ENCODE data around the gene AUH. TPM values are rescaled to one million over a fixed set of nuclear protein-coding genes. Genes with fewer than 3 reads are reported as not detected.

AUH gene
- total RNA-seq, 4 donors from 2014 or later = 26.0 to 61.0 (median 31.0) TPM

- peaks cover 68% of the 10 kb centered on the region for H3K4me1 ChIP-seq
- H3K9me3 ChIP-seq = no peaks in the 10 kb centered on the region
- H3K4me3 ChIP-seq = no peak overlapping the region
- no peaks in the 10 kb centered on the region for H3K36me3 ChIP-seq
- WGBS = 26% methylated on average over 13 of the region's 13 CpGs
- H3K27ac ChIP-seq = peak overlapping the region; percentile 93
- no peaks in the 10 kb centered on the region for H3K27me3 ChIP-seq
- no peak for TF ChIP-seq CTCF (IDR thresholded peaks at IDR 0.05)
- TF ChIP-seq EP300 (IDR thresholded peaks at IDR 0.05) = peak; percentile 93
- peak; percentile 99 to 100 (median 99) for TF ChIP-seq POLR2AphosphoS5 (IDR thresholded peaks at IDR 0.05)
- no peak for TF ChIP-seq POLR2A (IDR thresholded peaks at IDR 0.05)
- DNase-seq (ENCODE audit: low spot score in 2 of 2) = peak; percentile 86 to 88
Observed at GRCh38 chr9:91197232-91198181, 164.2 kb downstream of the AUH start.

DNA sequence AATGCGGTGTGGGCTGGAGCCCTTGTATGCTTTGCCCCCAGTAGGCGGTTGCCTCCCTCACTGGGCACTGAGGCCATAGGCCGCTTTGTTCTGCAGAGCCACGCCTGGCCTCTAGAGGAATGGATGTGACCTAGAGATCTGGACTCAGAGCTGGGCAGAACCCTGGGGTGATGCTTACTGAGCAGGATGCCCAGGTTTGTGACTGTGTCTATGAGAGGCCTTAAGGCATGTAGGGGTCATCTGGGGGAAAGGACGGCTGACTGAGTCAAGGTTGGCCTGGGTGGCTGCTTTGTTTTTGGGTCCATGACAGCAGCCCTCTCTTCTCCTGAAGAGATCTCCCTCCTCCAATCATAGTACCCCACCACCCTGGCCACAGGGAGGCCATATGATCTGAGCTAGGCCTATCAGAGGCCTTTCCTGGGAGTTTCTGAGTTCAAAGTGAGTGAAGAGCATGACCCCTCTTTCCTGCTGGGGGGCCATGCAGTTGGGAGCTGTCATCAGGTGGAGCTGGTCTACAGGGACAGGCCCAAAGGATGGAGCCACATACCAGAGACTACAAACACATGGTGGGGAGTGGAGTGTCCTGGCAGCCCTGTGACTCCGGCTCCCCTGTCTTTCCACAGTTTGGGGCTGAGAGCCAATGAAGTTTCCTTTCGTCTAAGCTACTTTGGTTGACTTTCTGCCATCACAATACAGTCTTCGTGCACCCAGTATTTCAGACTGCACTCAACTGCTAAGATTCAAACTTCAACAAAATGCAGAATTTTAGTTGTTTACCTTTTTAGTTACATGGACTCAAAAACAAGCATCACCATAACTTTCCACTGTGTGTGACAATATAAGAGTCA, 165.4 kb downstream of the AUH start:
- 83% methylated on average over 7 of the region's 8 CpGs for WGBS
- Histone ChIP-seq H3K27ac (peak overlapping the region; percentile 93), H3K4me3 (no peak overlapping the region), H3K36me3 (no peaks in the 10 kb centered on the region), H3K4me1 (peaks cover 76% of the 10 kb centered on the region), H3K9me3 (no peaks in the 10 kb centered on the region), H3K27me3 (no peaks in the 10 kb centered on the region)
- DNase-seq (ENCODE audit: low spot score in 2 of 2) = no peak
- no peak for TF ChIP-seq POLR2AphosphoS5 (IDR thresholded peaks at IDR 0.05)

DNA sequence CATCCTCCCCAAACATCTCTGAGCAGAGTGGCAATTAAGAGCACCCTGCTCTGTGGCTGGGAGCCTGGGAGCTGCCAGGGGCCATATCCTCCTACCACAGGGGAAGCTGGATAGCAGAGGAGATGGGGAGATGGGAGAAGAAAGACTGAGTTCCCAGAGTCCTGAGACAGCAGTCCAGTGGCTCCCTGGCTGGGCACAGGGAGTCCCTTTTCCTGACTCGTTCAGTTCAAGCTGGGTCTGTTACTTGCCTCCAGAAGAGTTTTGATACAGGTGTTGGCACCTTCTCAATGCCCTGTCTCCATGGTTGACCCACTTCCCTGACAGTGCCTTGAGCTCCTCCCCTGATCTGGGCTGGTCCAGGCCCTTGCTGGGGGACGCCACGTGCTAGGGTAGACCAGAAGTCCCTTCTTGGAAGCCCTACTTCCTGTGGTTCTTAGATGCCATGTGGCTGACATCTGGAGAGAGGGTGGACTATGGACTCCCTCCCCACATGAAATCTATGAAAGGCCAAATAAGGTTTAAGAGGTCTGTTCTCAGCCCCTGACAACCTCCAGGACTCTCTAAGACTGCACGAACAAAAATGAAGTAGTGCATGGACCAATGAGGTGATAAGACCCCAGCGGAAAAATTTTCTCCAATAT, 166.2 kb downstream of the AUH start:
- peak overlapping the region; percentile 93 for H3K27ac ChIP-seq
- H3K9me3 ChIP-seq = no peaks in the 10 kb centered on the region
- H3K27me3 ChIP-seq = no peaks in the 10 kb centered on the region
- H3K4me3 ChIP-seq = no peak overlapping the region
- no peak for TF ChIP-seq POLR2A (IDR thresholded peaks at IDR 0.05)
- no peak for TF ChIP-seq CTCF (IDR thresholded peaks at IDR 0.05)
- TF ChIP-seq EP300 (IDR thresholded peaks at IDR 0.05) = no peak
- TF ChIP-seq POLR2AphosphoS5 (IDR thresholded peaks at IDR 0.05) = no peak
- DNase-seq (ENCODE audit: low spot score in 2 of 2) = no peak
- 71% methylated on average over 4 of the region's 5 CpGs for WGBS
- H3K4me1 ChIP-seq = peaks cover 76% of the 10 kb centered on the region
- no peaks in the 10 kb centered on the region for H3K36me3 ChIP-seq

DNA sequence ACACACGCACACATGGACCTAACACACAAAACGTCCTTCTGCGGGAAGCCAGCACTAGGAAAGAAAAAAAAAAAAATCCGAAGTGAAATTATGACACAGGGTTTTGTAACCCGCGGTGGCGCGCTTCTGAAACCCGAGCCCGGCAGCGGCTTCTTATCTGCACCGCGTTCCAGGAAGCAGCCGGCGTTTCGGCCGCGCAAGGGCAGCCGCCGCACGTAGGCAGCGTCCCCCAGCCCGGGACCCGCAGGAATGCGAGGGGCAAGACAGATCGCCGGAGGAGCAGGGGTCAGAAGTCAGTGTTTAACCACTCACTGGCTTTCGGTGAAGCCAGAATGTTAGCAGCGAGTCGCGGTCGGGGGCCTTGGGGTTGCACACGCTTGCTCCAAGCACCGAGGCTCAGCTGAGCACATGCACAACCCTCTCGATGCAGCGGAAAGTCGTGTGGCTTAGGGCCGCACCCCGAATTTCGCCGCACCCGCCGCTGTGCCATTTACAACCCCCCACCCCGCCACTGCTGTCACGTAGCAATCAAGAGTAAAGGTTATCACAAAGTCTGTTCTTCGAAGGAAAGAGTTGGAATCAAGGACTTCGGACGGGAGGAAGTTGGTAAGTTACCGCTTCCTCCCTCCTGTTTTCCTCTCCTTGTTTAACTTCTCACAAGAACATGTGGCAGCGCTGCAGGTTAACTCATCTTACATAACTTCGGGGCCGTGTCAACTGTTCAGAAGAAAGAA, 167.9 kb downstream of the AUH start:
- 11% methylated on average over 52 of the region's 52 CpGs for WGBS
- H3K9me3 ChIP-seq = no peaks in the 10 kb centered on the region
- H3K27me3 ChIP-seq = no peaks in the 10 kb centered on the region
- peak overlapping the region; percentile 93 for H3K27ac ChIP-seq
- TF ChIP-seq POLR2AphosphoS5 (IDR thresholded peaks at IDR 0.05) (peak in 2 of 3 donors; percentile 51 to 69), POLR2A (IDR thresholded peaks at IDR 0.05) (no peak)
- H3K4me1 ChIP-seq = peaks cover 71% of the 10 kb centered on the region
- peak overlapping the region; percentile 38 for H3K4me3 ChIP-seq
- DNase-seq (ENCODE audit: low spot score in 2 of 2) = peak; percentile 88 to 95
- no peaks in the 10 kb centered on the region for H3K36me3 ChIP-seq

DNA sequence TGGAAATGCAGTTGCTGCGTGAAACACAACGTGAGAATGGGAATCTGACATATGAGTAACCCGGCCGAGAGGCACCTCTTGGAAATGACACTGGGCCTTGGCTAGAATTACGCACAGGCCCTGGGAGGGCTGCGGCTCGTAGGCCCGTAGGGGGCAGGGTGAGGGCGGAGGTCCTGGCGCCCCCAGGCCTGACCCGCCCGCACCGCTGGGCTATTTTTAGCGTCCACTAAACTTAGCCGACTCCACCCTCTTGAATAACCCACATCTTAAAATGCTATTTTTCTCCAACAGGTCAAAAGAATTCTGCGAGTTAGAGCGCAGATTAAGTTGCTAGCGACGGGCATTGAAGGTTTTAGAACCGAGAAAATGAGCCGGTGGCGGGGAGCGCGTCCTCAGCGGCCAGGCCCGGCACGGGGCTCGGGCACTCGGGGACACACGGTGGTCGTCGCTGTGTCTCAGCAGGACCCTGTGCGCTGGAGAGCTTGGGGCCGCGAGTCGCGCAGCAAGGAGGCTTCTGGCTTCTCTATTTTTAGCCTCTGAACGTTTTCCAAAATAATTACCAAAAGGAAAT, 168.5 kb downstream of the AUH start:
- Histone ChIP-seq H3K9me3 (no peaks in the 10 kb centered on the region), H3K4me1 (peaks cover 65% of the 10 kb centered on the region), H3K36me3 (no peaks in the 10 kb centered on the region), H3K4me3 (peak overlapping the region; percentile 38), H3K27ac (peak overlapping the region; percentile 93), H3K27me3 (no peaks in the 10 kb centered on the region)
- peak; percentile 94 for DNase-seq (ENCODE audit: low spot score in 2 of 2)
- TF ChIP-seq POLR2A (IDR thresholded peaks at IDR 0.05) = peak in 1 of 2 donors; percentile 65
- TF ChIP-seq CTCF (IDR thresholded peaks at IDR 0.05) = no peak
- peak; percentile 86 for TF ChIP-seq EP300 (IDR thresholded peaks at IDR 0.05)
- peak; percentile 59 to 94 (median 69) for TF ChIP-seq POLR2AphosphoS5 (IDR thresholded peaks at IDR 0.05)
- under 1% methylated on average over 38 of the region's 38 CpGs for WGBS
